Heart left ventricle (tissue), 13 donors: ENCODE measurements around the gene ARHGEF33.

Experiments used
- POLR2A ChIP-seq, 2 donors: fragments of 450-650 bp; IDR thresholded peaks; one replicate each; pipeline ENCODE4 v1.6.1; 2017; ENCODE audit warnings: antibody characterized with exemption in 2 of 2, mild to moderate bottlenecking in 2 of 2, moderate library complexity in 2 of 2
- TF ChIP-seq, protein P1 (sequence below), 12 donors: fragments of 200-600 bp; sonication (generic) in 4 of 12; IDR thresholded peaks; one replicate each; pipeline versions ENCODE4 v1.5.0 to v1.8.0; 2018 to 2022; ENCODE audit warnings: antibody characterized with exemption in 12 of 12, mild to moderate bottlenecking in 5 of 12
- donor health status: ischemic (EF 13 %, LVEDD 7.1; RV severe dilation, severe dysfunction).
- donor health status: DM: no; HTN: yes; CAD: no.
- donor health status: DM: no; HTN: no; CAD: no.
- donor health status: ischemic (EF 25% LVEDD 6.9; RV normal size, moderate dysfunction).
- donor health status: ischemic (EF 25% LVEDD 5.7; RV mildly dilated, moderate dysfunction).
- donor health status: ischemic (EF 35%, LVEDD 5.7; RV mildly dilated, moderate dysfunction).
- donor health status: nonischemic (EF 11% LVEDD 7.7; RV severe dilation, severe dysfunction).
- donor health status: DM: yes; HTN: yes; CAD: no.
- donor health status: PGD.
- donor health status: ischemic (EF 29% LVEDD 5.4; RV normal size, mild dysfunction).
- donor health status: nonischemic (EF 23%, LVEDD 6.1; RV moderate dilation, normal function).

DNA sequence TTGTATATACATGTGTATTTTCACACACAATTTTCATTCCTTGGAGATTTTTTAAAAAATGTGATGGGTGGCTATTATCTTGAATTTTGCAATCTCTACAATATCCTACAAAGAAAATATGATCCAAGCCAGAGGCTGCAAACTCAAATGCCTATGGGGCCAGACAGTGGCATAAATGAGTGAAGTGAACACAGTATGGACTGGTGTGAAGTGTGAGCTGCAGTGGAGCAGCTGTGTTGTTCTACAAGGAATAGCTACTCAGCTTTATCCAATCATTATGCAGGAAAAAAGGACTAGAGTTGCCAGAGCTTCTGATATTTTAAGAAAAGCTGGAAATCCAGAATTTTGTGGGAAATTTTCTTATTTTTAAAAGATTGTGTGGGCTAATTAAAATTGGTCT is 62.1 kb downstream of the ARHGEF33 start:
- TF ChIP-seq, protein P1, sequence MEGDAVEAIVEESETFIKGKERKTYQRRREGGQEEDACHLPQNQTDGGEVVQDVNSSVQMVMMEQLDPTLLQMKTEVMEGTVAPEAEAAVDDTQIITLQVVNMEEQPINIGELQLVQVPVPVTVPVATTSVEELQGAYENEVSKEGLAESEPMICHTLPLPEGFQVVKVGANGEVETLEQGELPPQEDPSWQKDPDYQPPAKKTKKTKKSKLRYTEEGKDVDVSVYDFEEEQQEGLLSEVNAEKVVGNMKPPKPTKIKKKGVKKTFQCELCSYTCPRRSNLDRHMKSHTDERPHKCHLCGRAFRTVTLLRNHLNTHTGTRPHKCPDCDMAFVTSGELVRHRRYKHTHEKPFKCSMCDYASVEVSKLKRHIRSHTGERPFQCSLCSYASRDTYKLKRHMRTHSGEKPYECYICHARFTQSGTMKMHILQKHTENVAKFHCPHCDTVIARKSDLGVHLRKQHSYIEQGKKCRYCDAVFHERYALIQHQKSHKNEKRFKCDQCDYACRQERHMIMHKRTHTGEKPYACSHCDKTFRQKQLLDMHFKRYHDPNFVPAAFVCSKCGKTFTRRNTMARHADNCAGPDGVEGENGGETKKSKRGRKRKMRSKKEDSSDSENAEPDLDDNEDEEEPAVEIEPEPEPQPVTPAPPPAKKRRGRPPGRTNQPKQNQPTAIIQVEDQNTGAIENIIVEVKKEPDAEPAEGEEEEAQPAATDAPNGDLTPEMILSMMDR (IDR thresholded peaks at IDR 0.05) = no peak
- no peak for TF ChIP-seq POLR2A (IDR thresholded peaks at IDR 0.05)
